GM21447 (cell line): ENCODE results near the gene DDX3Y.

Experiments
- ATAC-seq: cut with Tn5 transposase; IDR thresholded peaks from one replicate; pipeline ENCODE4 v1.9.1; 2021; ENCODE audit not compliant: unreplicated experiment

The DDX3Y gene

GRCh38 chrY:12904618-12905516 is at the start of gene DDX3Y:
DDX3Y (plus strand) TSS chrY:12904868; CDS start chrY:12904937, 69 bp downstream.
- ATAC-seq: peak; percentile 83

- ATAC-seq: no peak
Observed at GRCh38 chrY:12855791-12856275, 48.8 kb upstream of the DDX3Y start.

GRCh38 chrY:12867960-12868359 is 36.7 kb upstream of the DDX3Y start:
- no peak for ATAC-seq

- ATAC-seq: no peak
Observed at GRCh38 chrY:12896973-12897372, 7.7 kb upstream of the DDX3Y start.

- ATAC-seq: no peak
Observed at GRCh38 chrY:12898604-12899003, 6.1 kb upstream of the DDX3Y start.

- peak; percentile 48 for ATAC-seq
Observed at GRCh38 chrY:12905517-12905872, 827 bp downstream of the DDX3Y start.

GRCh38 chrY:12905895-12906294 is 1.2 kb downstream of the DDX3Y start:
- ATAC-seq: no peak

- no peak for ATAC-seq
Observed at GRCh38 chrY:12913541-12913940, 8.9 kb downstream of the DDX3Y start.

- no peak for ATAC-seq
Observed at GRCh38 chrY:12928043-12928442, 23.4 kb downstream of the DDX3Y start.

- ATAC-seq: peak; percentile 51
Observed at GRCh38 chrY:12941725-12942687, 37.3 kb downstream of the DDX3Y start.
